Osteoblast (primary cell): Measurements from ENCODE around the gene CACTIN. TPM values are rescaled to one million over a fixed set of nuclear protein-coding genes. Genes with fewer than 3 reads are reported as not detected.

Source experiments
- DNase-seq: peaks from one replicate; pipeline ENCODE4 v3.0.0; 2011; ENCODE audit warnings: low spot score, mixed read lengths; ENCODE audit not compliant: insufficient read length; ENCODE audit errors: missing footprints
- H2AFZ ChIP-seq: 2 replicates; pipeline ENCODE4 v1.6.0; 2011; ENCODE audit warnings: mild to moderate bottlenecking, low read length
- H3K27ac ChIP-seq: 2 replicates; pipeline ENCODE4 v1.5.1; 2011; ENCODE audit warnings: mild to moderate bottlenecking, low read depth, low read length, moderate library complexity
- H3K27me3 ChIP-seq: 2 replicates; pipeline ENCODE4 v1.6.0; 2012; ENCODE audit warnings: mild to moderate bottlenecking, control low read depth, inconsistent platforms, low read length, moderate library complexity; ENCODE audit not compliant: insufficient read depth
- H3K36me3 ChIP-seq: 2 replicates; pipeline ENCODE4 v1.5.1; 2011; ENCODE audit warnings: mild to moderate bottlenecking, low read length, control low read depth, moderate library complexity; ENCODE audit not compliant: insufficient read depth
- H3K4me1 ChIP-seq: 2 replicates; pipeline ENCODE4 v1.5.1; 2011; ENCODE audit warnings: mild to moderate bottlenecking, low read length, control low read depth, moderate library complexity; ENCODE audit not compliant: insufficient read depth
- H3K4me2 ChIP-seq: 2 replicates; pipeline ENCODE4 v1.6.0; 2011; ENCODE audit warnings: mild to moderate bottlenecking, low read length; ENCODE audit not compliant: insufficient read depth
- H3K4me3 ChIP-seq: fragments of 200-600 bp; sonication (generic); 3 replicates; pipeline ENCODE4 v1.5.1; 2012; ENCODE audit warnings: mild to moderate bottlenecking, low read length, inconsistent platforms; ENCODE audit not compliant: insufficient read depth
- H3K79me2 ChIP-seq: 2 replicates; pipeline ENCODE4 v1.6.0; 2012; ENCODE audit warnings: mild to moderate bottlenecking, low read length, control low read depth, inconsistent platforms; ENCODE audit not compliant: insufficient read depth
- H3K9me3 ChIP-seq: 2 replicates; pipeline ENCODE4 v1.5.1; 2011; ENCODE audit warnings: low read depth, low read length, control low read depth
- H4K20me1 ChIP-seq: 2 replicates; pipeline ENCODE4 v1.6.0; 2012; ENCODE audit warnings: mild to moderate bottlenecking, low read length, control low read depth; ENCODE audit not compliant: insufficient read depth
- total RNA-seq: library from RNA; depleted of rRNA; stranded (reverse); fragments of >200 nt; gene quantifications from 2 replicates; pipeline ENCODE4 v1.2.3, GENCODE V29; 2012
- TF ChIP-seq, protein P1 (sequence below): IDR thresholded peaks from 2 replicates; pipeline ENCODE4 v1.5.1; 2011; ENCODE audit warnings: mild to moderate bottlenecking, low read depth, low read length, moderate library complexity; ENCODE audit errors: extremely low read depth

The CACTIN gene
- total RNA-seq, 1 donor = 19.9 TPM

DNA sequence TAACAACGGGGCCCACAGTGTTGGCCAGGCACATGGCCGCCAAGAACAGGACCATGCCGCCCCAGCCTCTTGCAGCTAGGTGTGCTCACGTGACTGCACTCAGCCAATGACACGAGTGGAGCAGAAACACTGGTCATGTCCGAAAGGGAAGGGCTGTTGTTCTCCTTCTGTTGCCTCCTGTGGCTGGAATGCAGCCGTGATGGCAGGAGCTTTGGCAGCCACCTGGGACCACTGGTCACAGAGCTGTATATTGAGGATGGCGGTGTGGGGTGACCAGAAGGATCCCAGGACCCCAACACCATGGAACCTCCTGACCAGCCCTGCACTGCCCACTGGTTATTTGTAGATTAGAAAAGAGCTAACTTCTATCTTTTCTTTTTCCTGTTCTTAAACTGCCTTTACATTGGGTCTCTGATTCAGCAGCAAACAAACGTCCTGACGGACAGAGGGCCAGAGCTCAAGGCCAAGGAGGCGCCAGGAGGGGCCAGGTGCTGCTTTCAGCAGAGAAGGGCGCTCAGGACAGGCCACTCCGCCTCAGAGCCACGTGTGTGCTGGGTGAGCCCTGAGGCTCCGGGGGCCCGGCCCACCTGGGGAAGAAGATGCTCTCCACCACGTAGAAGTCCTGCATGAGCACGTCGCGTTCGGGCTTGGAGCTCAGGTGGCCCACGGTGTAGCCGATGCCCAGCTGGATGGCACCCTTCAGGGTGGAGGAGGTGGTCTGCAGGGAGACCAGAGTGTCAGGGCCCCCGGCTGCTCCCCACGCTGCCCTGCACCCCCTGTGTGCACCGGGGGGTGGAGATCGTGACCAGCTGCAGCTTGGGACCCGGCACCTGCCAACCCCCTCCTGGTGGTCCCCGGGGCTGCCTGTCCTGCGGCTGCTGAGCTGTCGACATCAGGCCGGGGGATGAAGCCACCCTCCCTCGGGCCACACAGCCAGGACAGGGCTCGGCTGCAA is 35.0 kb upstream of the CACTIN start:
- no peak for DNase-seq
- Histone ChIP-seq H3K36me3 (peaks cover 29% of the 10 kb centered on the region), H3K9me3 (no peaks in the 10 kb centered on the region), H4K20me1 (peaks cover 18% of the 10 kb centered on the region), H3K4me2 (no peak overlapping the region), H2AFZ (no peak overlapping the region), H3K4me1 (no peaks in the 10 kb centered on the region), H3K79me2 (no peaks in the 10 kb centered on the region), H3K27me3 (no peaks in the 10 kb centered on the region), H3K4me3 (no peak overlapping the region), H3K27ac (no peak overlapping the region)
- TF ChIP-seq, protein P1, sequence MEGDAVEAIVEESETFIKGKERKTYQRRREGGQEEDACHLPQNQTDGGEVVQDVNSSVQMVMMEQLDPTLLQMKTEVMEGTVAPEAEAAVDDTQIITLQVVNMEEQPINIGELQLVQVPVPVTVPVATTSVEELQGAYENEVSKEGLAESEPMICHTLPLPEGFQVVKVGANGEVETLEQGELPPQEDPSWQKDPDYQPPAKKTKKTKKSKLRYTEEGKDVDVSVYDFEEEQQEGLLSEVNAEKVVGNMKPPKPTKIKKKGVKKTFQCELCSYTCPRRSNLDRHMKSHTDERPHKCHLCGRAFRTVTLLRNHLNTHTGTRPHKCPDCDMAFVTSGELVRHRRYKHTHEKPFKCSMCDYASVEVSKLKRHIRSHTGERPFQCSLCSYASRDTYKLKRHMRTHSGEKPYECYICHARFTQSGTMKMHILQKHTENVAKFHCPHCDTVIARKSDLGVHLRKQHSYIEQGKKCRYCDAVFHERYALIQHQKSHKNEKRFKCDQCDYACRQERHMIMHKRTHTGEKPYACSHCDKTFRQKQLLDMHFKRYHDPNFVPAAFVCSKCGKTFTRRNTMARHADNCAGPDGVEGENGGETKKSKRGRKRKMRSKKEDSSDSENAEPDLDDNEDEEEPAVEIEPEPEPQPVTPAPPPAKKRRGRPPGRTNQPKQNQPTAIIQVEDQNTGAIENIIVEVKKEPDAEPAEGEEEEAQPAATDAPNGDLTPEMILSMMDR = no peak

DNA sequence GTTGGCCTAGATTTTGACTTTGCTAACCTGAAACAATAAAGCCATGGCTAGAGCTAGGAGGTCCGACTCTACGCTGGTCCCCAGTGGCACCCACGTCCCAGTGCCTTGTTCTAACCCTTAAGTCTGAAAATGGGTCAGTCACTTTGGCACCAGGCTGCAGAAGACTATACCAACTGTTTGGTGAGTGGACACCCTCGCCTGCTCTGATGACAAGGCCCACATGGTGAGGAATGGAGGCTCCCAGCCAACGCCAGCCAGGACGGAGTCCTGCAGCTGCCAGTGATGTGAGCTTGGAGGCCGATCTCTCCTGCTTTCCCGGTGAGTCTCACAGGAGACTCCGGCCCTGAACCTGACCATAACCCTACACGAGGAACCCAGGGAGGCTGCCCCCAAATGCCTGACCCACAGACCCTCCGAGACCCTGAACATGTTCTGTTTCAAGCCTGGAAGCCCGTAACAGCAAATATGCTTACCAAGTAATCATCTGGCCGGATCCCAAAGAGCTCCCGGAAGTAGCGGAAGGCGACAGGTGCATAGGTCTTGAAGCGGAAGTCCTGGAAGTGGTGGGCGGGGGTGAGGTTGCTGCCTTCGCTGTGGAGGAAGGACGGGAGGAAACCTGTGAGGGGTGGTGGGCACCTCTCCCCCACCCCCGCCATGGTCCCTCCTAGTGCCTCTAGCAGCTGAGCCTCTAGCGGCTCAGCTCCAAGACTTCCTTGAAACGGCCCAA is 34.1 kb upstream of the CACTIN start:
- Histone ChIP-seq H3K9me3 (no peaks in the 10 kb centered on the region), H3K4me2 (no peak overlapping the region), H3K79me2 (no peaks in the 10 kb centered on the region), H3K36me3 (peaks cover 29% of the 10 kb centered on the region), H4K20me1 (peaks cover 14% of the 10 kb centered on the region), H3K27ac (no peak overlapping the region), H2AFZ (no peak overlapping the region), H3K4me1 (peaks cover 1% of the 10 kb centered on the region), H3K27me3 (no peaks in the 10 kb centered on the region), H3K4me3 (no peak overlapping the region)
- DNase-seq = no peak
- TF ChIP-seq, protein P1 = no peak

DNA sequence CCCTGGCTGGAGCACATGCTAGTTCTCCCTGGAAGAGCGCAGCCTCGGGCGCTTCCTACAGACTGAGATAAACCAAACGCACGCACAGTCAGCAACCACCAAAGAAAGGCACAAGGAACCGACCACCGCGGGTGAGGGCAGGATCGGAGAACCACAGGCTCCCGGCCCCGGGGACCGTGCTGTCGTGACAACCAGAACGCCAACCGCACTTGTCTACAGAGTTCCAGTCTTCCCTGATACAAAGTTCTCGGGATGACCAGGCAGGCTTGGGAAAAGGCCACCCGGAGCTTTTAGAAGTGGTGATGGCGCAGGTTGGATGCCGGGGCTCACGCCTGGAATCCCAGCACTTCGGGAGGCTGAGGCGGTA is 33.1 kb upstream of the CACTIN start:
- Histone ChIP-seq H3K9me3 (no peaks in the 10 kb centered on the region), H3K27me3 (no peaks in the 10 kb centered on the region), H3K36me3 (peaks cover 29% of the 10 kb centered on the region), H4K20me1 (peaks cover 6% of the 10 kb centered on the region), H3K27ac (no peak overlapping the region), H2AFZ (no peak overlapping the region), H3K4me1 (peaks cover 5% of the 10 kb centered on the region), H3K4me3 (no peak overlapping the region), H3K79me2 (no peaks in the 10 kb centered on the region), H3K4me2 (no peak overlapping the region)
- TF ChIP-seq, protein P1 = no peak
- no peak for DNase-seq
